ENCODE measurements around the gene UXT. TPM values are rescaled to one million over a fixed set of nuclear protein-coding genes. Genes with fewer than 3 reads are reported as not detected.

UXT gene
- total and polyA plus RNA-seq, 2 of the 13 experiments (the other 11 are each of a cell fraction or from before 2014, with no cell fraction given): 107 to 123 TPM

GRCh38 chrX:47619486-47620302, 39.3 kb downstream of the UXT start, which contains the start of gene SYN1 (continued):
- TF ChIP-seq HCFC1 (IDR thresholded peaks at IDR 0.05; ENCODE audit: low read depth, low read length) (no peak), SRF (IDR thresholded peaks at IDR 0.05; ENCODE audit: low read depth, low read length) (no peak), MAX (IDR thresholded peaks at IDR 0.05) (no peak), SIN3B (IDR thresholded peaks at IDR 0.05; ENCODE audit: low read length) (no peak), ZBTB40 (IDR thresholded peaks at IDR 0.05) (no peak), ZBTB40 (CRISPR knock-in tag; IDR thresholded peaks at IDR 0.05) (no peak), ZHX2 (IDR thresholded peaks at IDR 0.05; ENCODE audit: low read depth) (no peak), ZHX2 (CRISPR knock-in tag; IDR thresholded peaks at IDR 0.05; ENCODE audit: borderline replicate concordance) (no peak), ZNF598 (CRISPR knock-in tag; IDR thresholded peaks at IDR 0.05; ENCODE audit: borderline replicate concordance) (no peak), BHLHE40 (IDR thresholded peaks at IDR 0.05; ENCODE audit: low read length) (peak; percentile 89), CC2D1A (CRISPR knock-in tag; IDR thresholded peaks at IDR 0.05) (no peak)
